ENCODE measurements around the gene AKAP9.
"Not testable (repeated sequence)": the region's sequence is repeated elsewhere in the genome, so short reads cannot be mapped to it uniquely, and the experiment has no call there.

The AKAP9 gene

DNA sequence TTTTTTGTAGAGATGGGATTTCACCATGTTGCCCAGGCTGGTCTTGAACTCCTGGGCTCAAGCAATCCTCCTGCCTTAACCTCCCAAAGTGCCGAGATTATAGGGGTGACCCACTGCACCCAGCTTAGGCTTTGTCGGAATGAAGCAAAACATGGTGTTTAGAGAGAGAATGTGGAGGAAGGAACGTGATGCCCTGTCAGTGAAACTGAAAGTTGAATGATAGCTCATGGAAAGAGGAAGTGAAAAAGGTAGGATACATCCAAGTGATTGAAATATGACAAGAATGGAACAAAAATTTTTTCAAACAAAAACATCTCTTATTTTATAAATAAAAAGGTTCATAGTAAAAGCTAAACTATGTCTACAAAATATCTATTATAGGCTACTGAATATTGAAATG is 5.9 kb downstream of the AKAP9 start:
- peak; percentile 50 to 74 (median 58) for DNase-seq

DNA sequence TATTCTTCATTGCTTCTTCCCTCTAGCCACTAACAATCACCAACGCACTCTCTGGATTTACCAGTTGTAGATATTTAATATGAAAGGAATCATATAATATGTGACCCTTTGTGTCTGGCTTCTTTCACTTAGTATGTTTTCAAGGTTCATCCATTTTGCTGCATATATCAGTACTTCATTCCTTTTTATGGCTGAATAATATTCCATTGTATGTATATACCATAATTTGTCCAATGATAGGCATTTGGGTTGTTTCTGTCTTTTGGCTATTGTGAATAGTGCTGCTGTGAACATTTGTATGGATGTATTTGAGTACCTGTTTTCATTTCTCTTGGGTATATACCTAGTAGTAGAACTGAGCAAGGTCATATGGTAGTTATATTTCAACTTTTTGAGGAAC is 7.3 kb downstream of the AKAP9 start:
- no peak for DNase-seq

DNA sequence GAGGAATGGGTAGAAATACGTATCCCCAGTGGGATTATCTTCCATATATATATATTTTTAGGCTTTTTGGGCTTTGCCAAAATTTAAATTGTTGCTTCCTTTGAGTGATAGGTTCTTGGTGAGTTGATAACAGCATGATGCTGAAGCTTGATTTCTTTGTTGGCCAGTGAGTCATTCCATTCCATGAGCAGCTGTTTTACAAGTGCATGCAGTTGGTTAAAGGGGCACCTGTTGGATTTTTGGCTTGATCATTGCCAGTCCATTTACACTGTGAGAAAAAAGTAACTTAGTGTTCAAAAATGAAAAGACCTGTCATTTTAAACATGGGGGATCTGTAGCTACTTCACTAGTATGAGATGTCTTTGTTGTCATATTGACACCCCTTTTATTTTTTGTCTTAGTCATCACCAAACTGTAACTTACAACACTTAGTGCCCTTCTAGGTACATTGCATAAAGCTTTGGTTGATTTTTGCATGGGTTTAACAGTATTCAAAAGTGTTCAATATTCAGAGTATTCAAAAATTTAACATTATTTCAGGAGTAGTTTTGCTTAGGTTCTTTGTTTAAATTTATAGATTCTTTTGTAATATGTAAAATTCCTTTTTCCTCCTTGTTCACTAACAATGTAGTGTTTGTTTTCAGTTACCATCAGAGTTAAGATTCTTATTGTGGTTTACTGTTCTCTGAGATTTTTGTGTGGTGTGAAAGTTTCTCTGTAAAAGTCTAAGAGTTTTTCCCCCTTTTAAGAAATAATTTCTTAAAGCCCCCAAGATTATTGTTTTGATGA is 8.8 kb downstream of the AKAP9 start:
- DNase-seq = no peak

DNA sequence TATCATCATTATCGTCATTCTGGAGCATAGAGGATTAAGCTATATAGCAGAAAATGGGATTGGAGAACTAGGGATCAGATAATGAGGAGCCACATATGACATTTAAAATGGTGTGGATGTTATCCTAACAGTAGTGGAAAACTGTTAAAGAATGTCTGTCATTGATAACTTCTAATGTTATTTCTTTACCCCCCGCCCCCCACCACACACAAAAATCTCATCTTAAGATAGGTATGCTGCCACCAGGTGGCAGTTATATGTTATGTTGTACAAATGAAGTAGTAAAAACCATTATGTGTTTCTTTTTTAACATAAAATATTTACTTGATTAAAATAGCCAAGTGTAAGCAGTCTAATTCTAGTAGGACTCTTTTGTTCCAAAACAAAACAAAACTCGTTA is 13.0 kb downstream of the AKAP9 start:
- DNase-seq = peak; percentile 13 to 34 (median 17)

DNA sequence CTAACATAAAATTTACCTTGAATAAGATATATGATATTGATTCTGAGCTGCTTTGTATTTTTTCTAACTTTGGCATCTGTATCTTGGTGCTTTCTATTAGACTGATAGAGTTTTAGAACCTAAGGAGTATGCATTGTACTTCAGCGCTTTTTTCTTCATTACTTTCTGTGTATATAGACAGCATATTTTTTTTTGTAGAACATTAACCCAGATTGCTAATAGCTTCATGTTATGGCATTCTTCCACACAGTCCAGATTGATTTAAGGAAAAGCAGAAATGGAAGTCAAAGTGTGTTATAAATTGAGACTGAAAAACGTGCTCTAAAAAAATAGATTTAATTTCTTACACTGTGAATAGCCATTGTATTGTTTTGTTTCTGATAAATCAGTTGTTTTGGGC is 15.8 kb downstream of the AKAP9 start:
- DNase-seq = not testable (repeated sequence)

DNA sequence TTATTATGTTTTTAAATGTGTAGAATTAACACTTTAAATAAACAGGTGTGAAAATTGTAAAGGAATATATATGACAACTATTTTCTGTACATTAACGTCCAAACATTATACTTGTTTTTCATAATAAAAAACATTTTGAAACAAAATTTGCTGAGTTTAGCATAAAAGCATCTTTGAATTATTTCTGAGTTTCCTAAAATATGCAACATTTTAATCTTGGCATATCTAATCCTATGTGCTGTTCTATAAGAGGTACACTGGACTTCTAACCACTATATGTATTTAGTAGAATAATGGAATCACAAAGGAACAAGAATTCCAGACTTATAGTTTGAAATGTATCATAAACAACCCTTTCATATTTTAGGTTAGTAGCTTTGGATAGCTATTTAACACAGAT is 16.6 kb downstream of the AKAP9 start:
- no peak for DNase-seq

DNA sequence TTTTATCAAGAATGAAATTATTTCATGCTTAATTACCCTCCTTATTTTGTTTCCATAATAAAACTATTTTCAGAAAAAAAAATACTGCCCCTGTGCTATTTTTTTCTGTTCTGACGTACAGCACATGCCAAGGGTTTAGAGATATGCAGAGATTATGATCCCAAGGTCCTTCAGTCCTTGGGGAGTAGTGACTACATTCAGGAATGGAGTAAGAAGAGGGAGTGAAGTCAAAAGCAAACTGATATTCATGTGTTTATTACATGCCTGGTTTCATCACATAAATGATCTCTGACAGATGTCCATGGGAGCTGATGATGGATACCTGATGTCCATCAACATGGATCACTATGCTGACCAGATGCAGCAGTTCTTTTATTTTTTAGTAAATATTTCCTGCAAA is 17.2 kb downstream of the AKAP9 start:
- no peak for DNase-seq

DNA sequence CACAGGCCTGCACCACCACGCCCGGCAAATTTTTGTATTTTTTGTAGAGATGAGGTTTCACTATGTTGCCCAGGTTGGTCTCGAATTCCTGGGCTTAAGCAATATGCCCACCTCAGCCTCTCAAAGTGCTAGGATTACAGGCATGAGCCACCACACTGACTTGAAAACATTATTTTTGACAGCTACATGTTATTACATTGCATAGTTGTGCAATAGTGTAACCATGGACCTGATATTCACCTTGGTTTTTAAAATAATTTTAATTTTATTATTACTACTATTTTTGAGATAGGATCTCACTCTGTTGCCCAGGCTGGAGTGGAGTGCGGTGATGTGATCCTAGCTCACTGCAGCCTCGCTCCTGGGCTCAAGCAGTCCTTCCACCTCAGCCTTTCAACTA is 18.4 kb downstream of the AKAP9 start:
- no peak for DNase-seq

DNA sequence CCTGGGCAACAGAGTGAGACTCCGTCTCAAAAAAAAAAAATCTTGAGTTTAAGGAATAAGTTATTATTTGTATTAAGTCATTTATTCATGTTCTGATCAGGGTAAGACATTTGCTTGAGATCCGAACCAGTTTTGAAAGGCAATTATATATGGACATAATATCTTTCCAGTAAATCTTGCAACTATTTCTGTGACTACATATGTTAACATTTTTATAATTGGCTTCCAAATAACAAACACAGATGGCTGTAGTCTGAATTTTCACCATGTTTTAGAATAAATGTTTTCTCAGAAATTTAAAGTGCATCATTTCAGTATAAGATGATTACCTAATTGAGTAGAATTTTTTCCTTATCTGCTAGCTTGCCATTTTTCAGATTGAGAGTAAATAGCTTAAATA is 21.2 kb downstream of the AKAP9 start:
- DNase-seq = no peak

DNA sequence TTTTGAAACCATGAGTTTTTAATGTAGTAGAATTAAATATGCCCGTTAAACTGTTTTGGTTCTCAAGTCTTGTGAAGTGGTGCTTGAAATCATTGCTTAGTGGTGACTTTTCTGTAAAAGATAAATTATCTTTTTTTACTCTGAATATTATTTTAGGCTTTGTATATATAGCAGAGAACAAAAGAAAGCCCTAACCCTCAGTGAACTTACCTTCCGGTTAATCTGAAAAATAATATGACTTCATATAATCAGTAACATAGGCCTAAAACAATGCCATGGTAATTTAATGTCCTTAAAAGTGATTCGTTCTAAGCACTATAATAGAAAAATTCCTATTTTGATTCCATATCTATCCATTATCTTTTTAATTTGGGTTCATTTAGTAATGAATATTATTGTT is 21.8 kb downstream of the AKAP9 start:
- DNase-seq = no peak

DNA sequence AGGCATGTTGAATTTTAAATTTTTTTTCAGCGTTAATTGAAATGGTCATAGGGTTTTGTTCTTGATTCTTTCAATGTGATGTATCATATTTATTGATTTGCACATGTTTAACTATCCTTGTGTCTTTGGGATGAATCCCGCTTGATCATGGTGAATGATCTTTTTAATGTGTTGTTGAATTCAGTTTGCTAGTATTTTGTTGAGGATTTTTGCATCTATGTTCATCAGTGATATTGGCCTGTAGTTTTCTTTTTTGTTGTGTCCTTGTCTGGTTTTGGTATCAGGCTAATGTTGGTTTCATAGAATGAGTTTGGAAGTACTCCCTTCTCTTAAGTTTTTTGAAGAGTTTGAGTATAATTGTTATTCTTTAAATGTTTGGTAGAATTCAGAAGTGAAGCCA is 26.9 kb downstream of the AKAP9 start:
- DNase-seq = not testable (repeated sequence)

DNA sequence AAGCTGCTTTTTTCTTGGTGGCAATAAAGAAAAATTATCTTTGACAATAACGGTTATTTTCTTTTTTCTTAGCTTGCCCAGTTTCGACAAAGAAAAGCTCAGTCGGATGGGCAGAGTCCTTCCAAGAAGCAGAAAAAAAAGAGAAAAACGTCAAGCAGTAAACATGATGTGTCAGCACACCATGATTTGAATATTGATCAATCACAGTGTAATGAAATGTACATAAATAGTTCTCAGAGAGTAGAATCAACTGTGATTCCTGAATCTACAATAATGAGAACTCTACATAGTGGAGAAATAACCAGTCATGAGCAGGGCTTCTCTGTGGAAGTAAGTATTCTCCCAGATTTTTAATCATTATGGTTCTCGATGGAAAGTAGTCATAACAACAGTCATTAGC is 33.0 kb downstream of the AKAP9 start:
- no peak for DNase-seq

DNA sequence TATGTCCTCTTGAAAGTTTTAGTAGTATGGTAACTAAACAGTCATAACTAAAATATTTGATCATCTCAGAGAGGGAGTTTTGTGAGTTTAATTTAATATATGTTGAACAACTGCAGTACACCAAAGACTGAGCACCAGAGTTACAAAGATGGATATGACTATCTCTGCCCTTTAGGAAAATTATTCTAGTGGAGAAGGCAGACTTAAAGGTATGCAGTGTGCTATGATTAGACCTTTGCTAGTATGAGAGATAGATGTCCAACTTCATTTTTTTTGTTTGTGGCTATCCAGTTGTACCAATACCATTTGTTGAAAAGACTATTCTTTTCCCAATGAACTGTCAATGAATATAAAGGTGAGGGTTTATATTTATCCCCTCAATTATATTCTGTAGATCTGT is 33.4 kb downstream of the AKAP9 start:
- no peak for DNase-seq

DNA sequence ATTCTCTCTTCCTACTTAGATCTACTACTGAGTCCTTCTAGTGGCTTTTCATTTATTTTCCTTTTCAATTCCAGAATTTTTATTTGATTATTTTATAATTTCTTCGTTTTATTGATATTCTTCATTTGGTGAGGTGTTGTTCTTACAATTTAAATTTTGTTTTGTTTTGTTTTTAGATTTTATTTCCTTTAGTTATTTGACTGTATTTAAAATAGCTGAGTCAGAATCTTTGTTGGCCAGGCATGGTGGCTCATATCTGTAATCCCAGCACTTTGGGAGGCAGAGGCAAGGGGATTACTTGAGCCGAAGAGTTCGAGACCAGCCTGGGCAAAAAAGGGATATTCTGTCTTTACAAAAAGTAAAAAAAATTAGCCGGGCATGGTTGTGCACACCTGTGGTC is 36.1 kb downstream of the AKAP9 start:
- DNase-seq = no peak

DNA sequence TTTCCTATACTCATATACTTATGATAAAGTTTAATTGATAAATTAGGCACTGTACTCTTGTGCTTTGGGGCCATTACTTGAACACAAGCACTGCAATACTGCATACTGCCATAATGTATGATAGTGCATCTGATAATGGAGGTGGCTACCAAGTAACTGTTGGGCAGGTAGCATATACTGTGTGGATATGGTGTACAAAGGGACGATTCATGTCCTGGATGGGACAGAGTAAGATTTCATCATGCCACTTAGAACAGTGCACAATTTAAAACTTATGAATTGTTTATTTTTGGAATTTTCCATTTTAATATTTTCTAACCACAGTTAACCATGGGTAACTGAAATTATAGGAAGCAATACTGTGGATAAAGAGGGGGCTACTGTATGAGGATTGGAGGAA is 38.9 kb downstream of the AKAP9 start:
- DNase-seq = no peak

DNA sequence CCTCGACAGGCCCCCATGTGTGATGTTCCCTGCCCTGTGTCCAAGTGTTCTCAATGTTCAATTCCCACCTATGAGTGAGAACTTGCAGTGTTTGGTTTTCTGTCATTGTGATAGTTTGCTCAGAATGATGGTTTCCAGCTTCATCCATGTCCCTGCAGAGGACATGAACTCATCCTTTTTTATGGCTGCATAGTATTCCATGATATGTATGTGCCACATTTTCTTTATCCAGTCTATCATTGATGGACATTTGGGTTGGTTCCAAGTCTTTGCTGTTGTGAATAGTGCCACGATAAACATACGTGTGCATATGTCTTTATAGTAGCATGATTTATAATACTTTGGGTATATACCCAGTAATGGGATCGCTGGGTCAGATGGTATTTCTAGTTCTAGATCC is 41.7 kb downstream of the AKAP9 start:
- not testable (repeated sequence) for DNase-seq

DNA sequence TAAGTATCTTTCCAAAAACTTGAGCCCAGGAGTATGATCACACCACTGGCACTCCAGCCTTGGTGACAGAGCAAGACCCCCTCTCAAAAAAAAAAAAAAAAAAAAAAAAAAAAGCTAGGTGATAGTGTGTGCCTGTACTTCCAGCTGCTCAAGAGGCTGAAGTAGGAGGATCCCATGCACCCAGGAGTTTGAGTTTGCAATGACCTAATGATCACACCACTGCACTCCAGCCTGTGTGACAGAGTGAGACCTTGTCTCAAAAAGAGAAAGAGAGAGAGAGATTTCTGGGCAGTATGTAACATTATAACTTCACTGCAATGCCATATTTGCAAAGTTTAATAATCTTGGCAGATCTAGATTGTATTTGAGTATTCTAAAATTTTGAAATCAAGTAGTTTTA is 47.6 kb downstream of the AKAP9 start:
- no peak for DNase-seq

DNA sequence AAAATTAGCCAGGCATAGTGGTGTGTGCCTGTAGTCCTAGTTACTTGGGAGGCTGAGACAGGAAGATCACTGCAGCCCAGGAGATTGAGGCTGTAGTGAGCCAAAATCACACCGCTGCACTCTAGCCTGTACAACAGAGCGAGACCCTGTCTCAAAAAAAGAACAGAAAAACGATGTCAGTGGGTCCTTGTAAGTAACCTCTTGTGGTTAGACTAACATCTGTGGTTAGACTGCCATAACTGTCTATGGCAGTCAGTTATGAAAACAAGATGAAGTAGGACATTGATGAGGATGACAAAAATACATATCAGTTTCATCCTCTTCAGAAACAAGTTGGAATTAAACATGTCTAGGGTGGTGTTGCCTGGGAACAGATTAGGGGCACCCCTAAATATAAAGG is 53.3 kb downstream of the AKAP9 start:
- DNase-seq = no peak

DNA sequence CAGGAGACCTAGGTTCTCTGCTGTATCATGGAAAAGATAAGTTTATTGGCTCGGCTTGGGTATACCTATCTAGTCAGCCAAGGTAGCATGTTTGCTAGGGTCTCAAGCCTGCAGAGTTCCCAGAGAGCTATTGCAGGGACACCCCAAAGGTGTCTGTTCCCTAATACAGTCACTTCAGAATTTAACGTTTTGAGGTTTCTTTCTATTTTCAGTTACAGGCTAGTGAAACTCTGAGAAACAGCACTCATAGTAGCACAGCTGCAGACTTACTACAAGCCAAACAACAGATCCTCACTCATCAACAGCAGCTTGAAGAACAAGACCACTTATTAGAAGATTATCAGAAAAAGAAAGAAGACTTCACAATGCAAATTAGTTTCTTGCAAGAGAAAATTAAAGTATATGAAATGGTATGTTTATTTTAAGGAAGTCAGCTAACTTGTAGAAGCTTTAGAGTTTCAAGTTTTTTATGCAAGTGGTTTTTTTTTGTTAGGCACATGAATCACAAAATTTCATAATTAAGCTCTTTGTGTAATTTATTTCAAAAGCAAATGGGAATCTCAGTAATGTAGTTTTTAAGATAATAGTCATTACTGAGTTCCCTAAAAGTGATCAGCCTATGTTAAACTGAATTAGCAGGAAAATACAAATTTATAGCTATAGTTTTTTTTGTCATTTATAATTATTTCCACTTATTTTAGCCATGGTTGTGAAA is 54.9 kb downstream of the AKAP9 start:
- peak in 2 of 3 donors; percentile 24 to 33 for DNase-seq

DNA sequence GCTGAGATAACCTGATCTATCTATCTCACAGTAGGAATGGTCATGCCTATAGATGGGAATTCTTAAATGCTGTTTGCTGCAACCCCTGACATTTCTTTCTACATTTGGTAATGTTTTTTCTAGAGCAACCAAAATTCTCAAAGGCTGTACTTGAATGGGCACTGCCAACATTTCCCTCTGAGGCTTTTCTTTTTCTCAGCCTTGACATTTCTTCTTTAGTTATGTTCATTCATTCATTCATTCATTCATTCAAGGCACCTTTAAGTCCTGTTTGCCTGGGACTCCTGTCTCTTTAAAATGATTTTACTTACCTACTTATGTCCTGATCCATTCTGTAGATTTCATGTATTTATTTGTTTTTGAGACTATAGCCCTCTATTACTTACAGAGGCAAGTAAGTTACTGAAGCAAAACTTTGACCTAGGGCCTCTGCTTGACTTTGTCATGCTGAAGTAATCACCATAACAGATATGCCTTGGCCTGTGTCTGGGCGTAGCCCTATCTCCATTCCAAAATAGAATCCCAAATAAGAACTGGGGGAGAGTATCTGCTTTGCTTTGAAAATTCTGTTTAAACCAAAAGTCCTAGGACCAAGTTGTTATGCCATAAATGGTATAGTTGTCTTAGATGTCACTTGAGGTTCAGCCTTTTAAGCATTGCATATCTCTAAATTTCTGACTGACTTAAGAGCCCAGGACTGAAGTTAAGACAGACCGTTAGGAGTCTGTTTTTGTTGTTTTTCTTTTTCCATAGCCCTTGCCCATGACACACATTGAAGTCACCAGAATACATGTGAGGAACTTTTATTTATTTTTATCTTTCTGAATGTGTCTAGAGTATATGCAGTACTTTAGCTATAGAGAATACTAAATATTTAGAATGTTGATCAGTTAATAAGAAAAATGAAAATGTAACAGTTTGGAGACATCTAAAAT is 59.2 kb downstream of the AKAP9 start:
- DNase-seq = no peak

DNA sequence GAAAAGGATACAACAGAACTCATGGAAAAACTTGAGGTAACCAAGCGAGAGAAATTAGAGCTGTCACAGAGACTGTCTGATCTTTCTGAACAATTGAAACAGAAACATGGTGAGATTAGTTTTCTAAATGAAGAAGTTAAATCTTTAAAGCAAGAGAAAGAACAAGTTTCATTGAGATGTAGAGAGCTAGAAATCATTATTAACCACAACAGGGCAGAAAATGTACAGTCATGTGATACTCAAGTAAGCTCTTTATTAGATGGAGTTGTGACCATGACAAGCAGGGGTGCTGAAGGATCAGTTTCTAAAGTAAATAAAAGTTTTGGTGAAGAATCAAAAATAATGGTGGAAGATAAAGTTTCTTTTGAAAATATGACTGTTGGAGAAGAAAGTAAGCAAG is 62.1 kb downstream of the AKAP9 start:
- DNase-seq = no peak

DNA sequence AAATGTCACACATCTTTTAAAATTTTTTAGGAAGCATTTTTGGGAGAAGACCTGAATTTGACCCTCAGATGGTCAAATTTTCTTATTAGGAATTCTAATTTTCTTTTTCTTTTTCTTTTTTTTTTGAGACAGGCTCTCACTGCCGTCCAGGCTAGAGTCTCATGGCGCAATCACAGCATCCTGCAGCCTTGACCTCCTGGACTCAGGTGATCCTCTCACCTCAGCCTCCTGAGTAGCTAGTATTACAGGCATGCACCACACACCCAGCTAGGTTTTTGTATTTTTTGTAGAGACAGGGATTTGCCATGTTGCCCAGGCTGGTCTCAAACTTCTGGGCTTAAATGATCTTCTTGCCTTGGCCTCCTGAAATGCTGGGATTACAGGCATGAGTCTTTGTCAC is 65.4 kb downstream of the AKAP9 start:
- no peak for DNase-seq

DNA sequence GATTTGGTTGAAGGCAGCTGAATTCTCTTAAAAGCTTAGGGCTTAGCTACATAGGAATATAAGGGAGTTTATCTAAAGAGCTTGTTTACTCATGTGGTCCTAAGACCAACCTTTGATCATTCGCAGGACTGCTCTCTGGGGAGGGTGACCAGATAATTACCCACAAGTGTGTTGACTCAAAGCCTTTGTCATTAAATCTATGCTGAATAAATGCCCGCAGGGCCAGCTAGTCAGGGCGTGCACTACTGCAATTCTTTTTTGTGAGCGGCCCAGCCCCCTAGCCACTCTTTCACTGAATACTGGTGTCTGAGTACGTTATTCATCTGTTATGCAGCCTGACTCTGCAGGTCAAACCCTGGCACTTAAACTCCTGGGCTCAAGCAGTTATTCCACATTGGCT is 69.6 kb downstream of the AKAP9 start:
- no peak for DNase-seq

DNA sequence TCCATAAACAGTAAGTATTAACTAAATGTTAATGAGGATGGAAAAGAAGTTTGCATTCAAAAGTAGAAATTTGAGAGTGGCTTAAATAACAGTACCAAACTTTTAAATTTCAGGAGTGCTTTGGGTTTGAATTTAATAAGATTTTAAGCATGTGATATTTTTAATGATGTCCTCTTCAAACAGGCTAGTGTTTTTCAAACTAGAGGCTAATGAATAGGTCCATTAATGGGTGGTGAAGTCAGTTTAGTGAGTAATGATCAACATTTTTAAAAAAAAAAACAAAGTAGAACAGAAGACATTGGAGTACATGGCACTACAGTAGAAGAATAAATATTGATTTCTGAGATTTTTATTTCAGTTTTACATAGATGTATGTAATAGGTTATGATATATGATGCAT is 72.9 kb downstream of the AKAP9 start:
- no peak for DNase-seq

Measured in suppressor macrophage treated with lipopolysaccharide for 1 hour (primary cell).